ENCODE data around the gene LYST.
"Not testable (repeated sequence)": the region's sequence is repeated elsewhere in the genome, so short reads cannot be mapped to it uniquely, and the experiment has no call there.

Gene LYST

GRCh38 chr1:235799264-235799663 is 67.4 kb downstream of the LYST start:
- TF ChIP-seq CTCF (IDR thresholded peaks at IDR 0.05; ENCODE audit: control insufficient read depth, insufficient read depth, low read depth, low read length, missing control alignments) = no peak
- H3K4me3 ChIP-seq (ENCODE audit: control insufficient read depth, low read depth, low read length) = no peak overlapping the region
- DNase-seq (ENCODE audit: low read depth) = no peak

- no peak for DNase-seq (ENCODE audit: low read depth)
- no peak overlapping the region for H3K4me3 ChIP-seq (ENCODE audit: control insufficient read depth, low read depth, low read length)
- no peak for TF ChIP-seq CTCF (IDR thresholded peaks at IDR 0.05; ENCODE audit: control insufficient read depth, insufficient read depth, low read depth, low read length, missing control alignments)
These were observed 75.1 kb downstream of the LYST start for GRCh38 chr1:235791532-235792060.

DNA sequence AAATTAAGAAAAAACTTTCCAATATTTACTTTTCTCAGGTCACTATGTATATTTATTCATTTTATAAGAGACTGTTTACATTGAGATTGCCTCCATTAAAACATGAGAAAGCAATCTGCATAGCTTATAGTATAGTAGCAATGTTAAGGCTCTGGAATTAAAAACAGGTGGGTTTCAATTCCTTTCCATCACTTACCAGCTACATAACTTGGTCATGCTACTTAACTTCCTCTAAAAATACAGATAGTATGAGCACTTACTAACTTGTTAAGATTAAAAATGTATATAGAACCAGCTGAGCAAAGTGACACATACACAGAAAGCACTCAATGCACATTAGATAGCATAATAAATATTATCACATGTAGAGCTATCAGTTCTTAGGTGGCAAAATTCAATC is 76.6 kb downstream of the LYST start:
- no peak for DNase-seq (ENCODE audit: low read depth)
- no peak for TF ChIP-seq CTCF (IDR thresholded peaks at IDR 0.05; ENCODE audit: control insufficient read depth, insufficient read depth, low read depth, low read length, missing control alignments)
- no peak overlapping the region for H3K4me3 ChIP-seq (ENCODE audit: control insufficient read depth, low read depth, low read length)

GRCh38 chr1:235786227-235786898 is 80.3 kb downstream of the LYST start:
- H3K4me3 ChIP-seq (ENCODE audit: control insufficient read depth, low read depth, low read length) = not testable (repeated sequence)

GRCh38 chr1:235784950-235785349 is 81.8 kb downstream of the LYST start:
- no peak for DNase-seq (ENCODE audit: low read depth)
- no peak for TF ChIP-seq CTCF (IDR thresholded peaks at IDR 0.05; ENCODE audit: control insufficient read depth, insufficient read depth, low read depth, low read length, missing control alignments)
- H3K4me3 ChIP-seq (ENCODE audit: control insufficient read depth, low read depth, low read length) = no peak overlapping the region

More at GRCh38 chr1:235786227-235786898, 80.3 kb downstream of the LYST start:
- DNase-seq (ENCODE audit: low read depth) = not testable (repeated sequence)

GRCh38 chr1:235783148-235783776 is 83.4 kb downstream of the LYST start:
- TF ChIP-seq CTCF (IDR thresholded peaks at IDR 0.05; ENCODE audit: control insufficient read depth, insufficient read depth, low read depth, low read length, missing control alignments) = peak; percentile 30
- H3K4me3 ChIP-seq (ENCODE audit: control insufficient read depth, low read depth, low read length) = no peak overlapping the region
- peak; percentile 27 for DNase-seq (ENCODE audit: low read depth)

DNA sequence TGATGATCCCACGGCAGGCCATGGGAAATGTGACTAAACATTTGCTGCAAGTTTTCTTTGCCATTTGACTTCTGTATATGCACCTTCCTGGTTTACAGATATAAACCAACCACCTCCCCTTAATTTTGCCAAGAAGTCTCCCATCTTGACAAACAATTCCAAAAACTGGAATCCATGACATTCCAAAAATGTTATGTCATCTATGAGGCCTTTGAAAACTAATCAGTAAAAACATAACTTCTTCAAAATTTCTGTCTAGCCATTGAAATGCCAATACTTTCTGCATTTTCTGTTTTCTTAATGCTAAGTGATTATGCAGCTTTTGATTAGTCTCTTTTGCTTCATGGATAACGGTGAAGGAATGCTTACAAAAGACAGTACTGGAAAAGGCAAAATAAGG is 84.1 kb downstream of the LYST start:
- no peak for TF ChIP-seq CTCF (IDR thresholded peaks at IDR 0.05; ENCODE audit: control insufficient read depth, insufficient read depth, low read depth, low read length, missing control alignments)
- DNase-seq (ENCODE audit: low read depth) = no peak
- H3K4me3 ChIP-seq (ENCODE audit: control insufficient read depth, low read depth, low read length) = no peak overlapping the region
